Measurements from ENCODE around the gene PILRA.
A peak's percentile ranks its signal among the peaks of the same experiment; 100 is the strongest.
"Not testable (repeated sequence)": the region's sequence is repeated elsewhere in the genome, so short reads cannot be mapped to it uniquely, and the experiment has no call there.

Gene PILRA

GRCh38 chr7:100434297-100435144, 61.2 kb downstream of the PILRA start:
- no peak for DNase-seq (ENCODE audit: low read depth)

- peak; percentile 52 for DNase-seq (ENCODE audit: low read depth)
Measured at GRCh38 chr7:100435401-100436304, 62.4 kb downstream of the PILRA start.

- DNase-seq (ENCODE audit: low read depth) = no peak
Measured at GRCh38 chr7:100437150-100438100, 64.1 kb downstream of the PILRA start.

- no peak for DNase-seq (ENCODE audit: low read depth)
Measured at GRCh38 chr7:100438172-100438571, 64.9 kb downstream of the PILRA start.

- DNase-seq (ENCODE audit: low read depth) = not testable (repeated sequence)
Measured at GRCh38 chr7:100438731-100439130, 65.4 kb downstream of the PILRA start.

- DNase-seq (ENCODE audit: low read depth) = not testable (repeated sequence)
Measured at GRCh38 chr7:100439244-100439643, 66.0 kb downstream of the PILRA start.

GRCh38 chr7:100441641-100442535, 68.6 kb downstream of the PILRA start:
- DNase-seq (ENCODE audit: low read depth) = no peak

- no peak for DNase-seq (ENCODE audit: low read depth)
Measured at GRCh38 chr7:100443096-100443840, 70.0 kb downstream of the PILRA start.

- DNase-seq (ENCODE audit: low read depth) = peak; percentile 96
Measured at GRCh38 chr7:100444311-100445278, 71.3 kb downstream of the PILRA start.

GRCh38 chr7:100446040-100446439, 72.8 kb downstream of the PILRA start:
- peak; percentile 69 for DNase-seq (ENCODE audit: low read depth)

- not testable (repeated sequence) for DNase-seq (ENCODE audit: low read depth)
Measured at GRCh38 chr7:100447363-100447762, 74.1 kb downstream of the PILRA start.

- no peak for DNase-seq (ENCODE audit: low read depth)
Measured at GRCh38 chr7:100449190-100449795, 76.0 kb downstream of the PILRA start.
